A549 (cell line): ENCODE measurements around the gene RASGEF1C.

ENCODE experiments used
- HDAC2 ChIP-seq: fragments of 200-600 bp; sonication (generic); IDR thresholded peaks from 2 replicates; pipeline ENCODE4 v1.6.1; 2016
- JUNB ChIP-seq: fragments of >200 bp; sonication (Bioruptor Twin); formaldehyde crosslinking; IDR thresholded peaks from 2 replicates; pipeline ENCODE4 v1.6.1; 2016
- MYC ChIP-seq: IDR thresholded peaks from 2 replicates; pipeline ENCODE4 v1.6.1; 2012; ENCODE audit warnings: mild to moderate bottlenecking, inconsistent platforms, low read length, improper control_type of control experiment, borderline replicate concordance
- NFE2L2 ChIP-seq: fragments of 150-350 bp; conservative IDR thresholded peaks from 2 replicates; pipeline ENCODE4 v1.6.1; 2014; ENCODE audit warnings: low read length
- NR3C1 ChIP-seq: fragments of >200 bp; sonication (Bioruptor Twin); formaldehyde crosslinking; IDR thresholded peaks from 3 replicates; pipeline ENCODE4 v1.6.1; 2017
- POLR2AphosphoS2 ChIP-seq: conservative IDR thresholded peaks from 2 replicates; pipeline ENCODE4 v1.6.1; 2012; ENCODE audit warnings: low read length, improper control_type of control experiment, inconsistent platforms
- TF ChIP-seq, protein P1 (sequence below): fragments of >200 bp; sonication (Bioruptor Twin); formaldehyde crosslinking; IDR thresholded peaks from 3 replicates; pipeline ENCODE4 v1.5.1; 2016
- TF ChIP-seq, protein P2 (sequence below): IDR thresholded peaks from 2 replicates; pipeline ENCODE4 v1.6.1; 2012

DNA sequence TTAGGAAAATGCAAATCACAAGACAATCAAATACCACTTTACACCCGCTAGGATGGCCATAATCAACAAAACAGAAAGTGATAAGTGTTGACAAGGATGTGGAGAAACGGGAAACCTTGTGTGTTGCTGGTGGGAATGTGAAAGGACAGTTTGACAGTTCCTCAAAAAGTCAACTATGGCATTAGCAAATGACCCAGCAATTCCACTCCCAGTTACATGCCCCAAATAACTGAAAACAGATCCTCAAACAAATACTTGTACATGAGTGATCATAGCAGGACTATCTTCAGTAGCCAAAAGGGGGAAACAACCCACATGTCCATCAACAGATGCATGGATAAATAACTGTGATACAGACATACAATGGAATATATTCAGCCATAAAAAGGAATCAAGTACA, 21.2 kb downstream of the RASGEF1C start:
- TF ChIP-seq, protein P1, sequence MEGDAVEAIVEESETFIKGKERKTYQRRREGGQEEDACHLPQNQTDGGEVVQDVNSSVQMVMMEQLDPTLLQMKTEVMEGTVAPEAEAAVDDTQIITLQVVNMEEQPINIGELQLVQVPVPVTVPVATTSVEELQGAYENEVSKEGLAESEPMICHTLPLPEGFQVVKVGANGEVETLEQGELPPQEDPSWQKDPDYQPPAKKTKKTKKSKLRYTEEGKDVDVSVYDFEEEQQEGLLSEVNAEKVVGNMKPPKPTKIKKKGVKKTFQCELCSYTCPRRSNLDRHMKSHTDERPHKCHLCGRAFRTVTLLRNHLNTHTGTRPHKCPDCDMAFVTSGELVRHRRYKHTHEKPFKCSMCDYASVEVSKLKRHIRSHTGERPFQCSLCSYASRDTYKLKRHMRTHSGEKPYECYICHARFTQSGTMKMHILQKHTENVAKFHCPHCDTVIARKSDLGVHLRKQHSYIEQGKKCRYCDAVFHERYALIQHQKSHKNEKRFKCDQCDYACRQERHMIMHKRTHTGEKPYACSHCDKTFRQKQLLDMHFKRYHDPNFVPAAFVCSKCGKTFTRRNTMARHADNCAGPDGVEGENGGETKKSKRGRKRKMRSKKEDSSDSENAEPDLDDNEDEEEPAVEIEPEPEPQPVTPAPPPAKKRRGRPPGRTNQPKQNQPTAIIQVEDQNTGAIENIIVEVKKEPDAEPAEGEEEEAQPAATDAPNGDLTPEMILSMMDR, result no peak
- TF ChIP-seq POLR2AphosphoS2, result no peak
- no peak for TF ChIP-seq NR3C1
- no peak for TF ChIP-seq HDAC2
- TF ChIP-seq, protein P2, sequence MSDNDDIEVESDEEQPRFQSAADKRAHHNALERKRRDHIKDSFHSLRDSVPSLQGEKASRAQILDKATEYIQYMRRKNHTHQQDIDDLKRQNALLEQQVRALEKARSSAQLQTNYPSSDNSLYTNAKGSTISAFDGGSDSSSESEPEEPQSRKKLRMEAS, result no peak
- no peak for TF ChIP-seq JUNB
- TF ChIP-seq NFE2L2, result no peak
- TF ChIP-seq MYC, result no peak
